GM21515 (cell line): ENCODE measurements around the gene KCNK6.

Experiments
- ATAC-seq: cut with Tn5 transposase; IDR thresholded peaks from one replicate; pipeline ENCODE4 v1.9.1; 2021; ENCODE audit not compliant: unreplicated experiment

The KCNK6 gene

DNA sequence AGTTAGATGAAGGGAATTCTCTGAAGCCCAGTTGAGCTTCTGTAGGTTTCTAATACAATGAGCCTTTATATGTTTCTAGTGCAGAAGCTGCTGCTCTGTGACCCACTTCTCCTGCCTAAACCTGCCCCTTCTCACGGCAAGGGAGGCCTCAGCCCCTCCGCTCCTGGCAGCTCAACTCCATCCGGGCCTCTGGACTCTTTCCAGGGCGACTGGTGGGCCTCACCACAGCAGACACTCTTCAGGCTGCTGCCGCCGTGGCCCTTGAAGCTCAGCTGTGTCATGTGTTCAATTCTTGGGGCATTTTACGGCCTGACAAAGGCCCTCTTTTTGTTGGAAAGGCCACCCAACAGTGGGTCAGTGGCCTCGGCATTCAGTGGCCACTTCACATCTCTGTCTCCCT is 25.6 kb upstream of the KCNK6 start:
- no peak for ATAC-seq

DNA sequence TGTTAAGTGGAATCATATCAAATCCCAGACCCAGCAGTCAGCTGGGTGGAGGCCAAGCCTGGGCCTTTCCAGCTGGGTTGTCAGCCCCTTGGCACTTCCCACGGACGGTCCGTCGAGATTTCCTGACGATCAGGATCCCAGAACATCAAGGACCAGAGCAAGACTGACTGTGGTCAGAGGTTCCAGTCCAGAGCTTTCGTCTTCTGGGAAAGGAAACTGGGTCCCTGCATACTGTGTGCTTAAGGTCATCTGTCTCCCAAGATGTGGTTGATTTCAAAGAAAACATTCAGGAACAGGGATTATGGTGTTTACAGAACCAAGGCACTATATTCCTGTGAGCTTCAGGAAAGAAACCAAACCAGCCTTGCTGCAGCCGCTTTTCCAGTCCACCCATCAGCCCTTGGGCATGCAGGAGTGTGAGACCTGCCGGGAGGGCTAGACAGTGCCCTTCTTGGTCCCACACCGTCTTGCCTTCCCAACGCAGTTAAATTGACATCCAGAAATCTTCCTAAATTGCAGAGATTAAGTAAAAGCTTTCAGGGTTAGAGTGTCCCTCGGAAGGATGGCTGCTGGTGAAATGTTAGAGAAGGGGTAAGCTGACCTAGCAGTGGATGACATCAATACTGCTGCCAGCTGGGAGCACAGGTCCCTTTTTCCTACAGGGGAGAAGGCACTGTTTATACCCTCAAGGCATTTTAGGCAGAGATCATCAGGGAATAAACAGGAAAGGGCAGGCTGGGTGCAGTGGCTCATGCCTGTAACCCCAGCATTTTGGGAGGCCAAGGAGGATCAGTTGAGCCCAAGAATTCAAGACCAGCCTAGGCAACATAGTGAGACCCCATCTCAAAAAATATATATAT is 20.6 kb upstream of the KCNK6 start:
- ATAC-seq = no peak

- no peak for ATAC-seq
Observed at GRCh38 chr19:38303517-38304351, 15.9 kb upstream of the KCNK6 start, which contains the start of gene C19orf33. Gene C19orf33, plus strand, starts transcription at chr19:38304251. Its CDS starts 11 bp downstream, at chr19:38304262.

GRCh38 chr19:38304352-38304865 is 15.2 kb upstream of the KCNK6 start:
- no peak for ATAC-seq

DNA sequence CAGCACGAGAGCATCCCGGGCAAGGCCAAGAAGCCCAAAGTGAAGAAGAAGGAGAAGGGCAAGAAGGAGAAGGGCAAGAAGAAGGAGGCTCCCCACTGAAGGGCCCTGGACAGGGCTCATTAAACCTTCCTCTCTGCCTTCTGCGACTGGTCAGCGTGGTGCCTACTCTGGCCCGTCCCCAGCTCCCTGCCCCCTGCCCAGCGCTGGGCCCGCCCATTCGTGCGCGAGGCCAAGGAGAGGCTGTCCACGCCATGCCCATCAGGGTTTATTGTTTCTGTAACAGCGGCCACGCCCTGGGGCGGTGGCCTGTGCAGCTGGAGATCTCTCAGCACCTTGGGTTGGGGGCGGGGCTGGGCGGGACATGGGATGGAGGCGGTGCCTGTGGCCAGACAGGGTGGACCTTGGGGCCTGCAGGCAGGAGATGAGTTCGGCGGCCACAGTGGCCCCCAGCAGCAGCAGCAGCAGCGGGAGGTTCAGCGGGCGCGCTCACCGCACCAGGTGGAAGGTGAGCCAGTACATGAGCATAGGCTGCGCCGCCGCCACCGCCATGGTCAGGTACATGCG is 14.7 kb upstream of the KCNK6 start:
- no peak for ATAC-seq

GRCh38 chr19:38306236-38306635 is 13.4 kb upstream of the KCNK6 start:
- ATAC-seq = no peak

- no peak for ATAC-seq
Observed at GRCh38 chr19:38307076-38307475, 12.6 kb upstream of the KCNK6 start.

- ATAC-seq = no peak
Observed at GRCh38 chr19:38307597-38307996, 12.0 kb upstream of the KCNK6 start.

DNA sequence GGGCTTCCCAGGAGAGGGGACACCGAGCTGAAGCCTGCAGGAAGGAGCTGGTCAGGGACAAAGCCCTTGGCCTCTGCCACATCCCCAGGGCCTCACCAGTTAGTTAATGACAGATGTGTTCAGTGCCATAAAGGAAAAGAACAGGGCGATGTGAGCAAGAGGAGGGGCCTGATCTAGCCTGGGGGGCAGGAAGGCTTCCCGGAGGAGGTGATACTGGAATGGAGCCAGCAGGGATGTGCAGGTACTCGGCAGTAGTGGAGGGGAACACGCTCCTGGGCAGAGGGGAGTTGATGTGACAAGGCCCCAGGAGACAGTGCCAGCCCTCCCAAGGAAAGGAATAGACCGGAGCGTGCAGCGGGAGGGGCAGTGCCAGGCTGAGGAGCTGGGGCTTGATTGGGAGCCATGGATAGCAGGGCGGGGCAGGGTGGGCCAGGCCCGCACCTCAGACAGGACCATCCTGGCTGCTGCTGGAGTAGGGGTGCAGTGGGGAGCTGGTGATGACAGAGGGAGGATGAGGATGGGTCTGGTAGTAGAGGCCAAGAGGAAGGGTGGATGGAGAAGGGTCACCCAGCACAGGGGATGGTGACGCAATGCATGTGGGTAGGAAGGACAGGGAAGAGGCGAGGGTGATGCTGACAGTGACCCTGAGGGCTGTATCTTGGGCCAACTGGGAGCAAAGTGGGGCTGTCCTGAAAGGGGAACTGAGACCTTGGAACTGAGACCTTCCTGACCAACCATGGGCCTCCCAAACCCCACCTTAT is 11.5 kb upstream of the KCNK6 start:
- no peak for ATAC-seq

DNA sequence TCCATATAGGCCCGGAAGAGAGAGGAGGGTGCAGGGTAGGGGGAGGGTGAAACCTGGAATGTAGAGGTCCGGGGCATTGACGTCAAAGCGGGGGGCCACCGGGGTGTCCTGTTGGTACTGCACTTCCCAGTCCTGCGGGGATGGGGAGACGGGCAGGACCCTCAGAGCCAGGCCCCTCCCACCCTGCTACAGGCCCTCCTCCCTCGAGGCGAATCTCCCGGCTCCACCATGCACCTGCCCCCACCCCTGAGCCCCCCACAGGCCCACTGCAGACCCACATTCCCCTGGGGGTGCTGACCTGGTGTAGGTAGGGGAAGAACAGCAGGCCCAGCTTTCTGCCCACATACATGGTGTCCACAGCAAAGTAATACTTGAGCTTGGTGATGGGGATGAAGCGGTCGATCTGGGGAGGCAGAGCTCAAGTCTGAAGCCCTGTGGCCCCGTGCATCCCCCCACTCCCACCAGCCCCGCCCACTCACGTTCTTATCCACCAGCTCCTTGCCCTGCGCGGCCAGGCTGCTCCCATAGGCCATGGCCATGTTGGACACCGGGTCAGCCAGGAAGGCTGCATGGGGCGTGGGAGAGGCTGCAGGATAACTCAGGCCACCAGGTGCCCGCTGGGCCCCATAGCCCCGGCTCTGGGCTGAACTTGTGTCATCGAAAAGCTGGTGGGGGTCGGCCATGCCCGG is 10.6 kb upstream of the KCNK6 start:
- no peak for ATAC-seq

DNA sequence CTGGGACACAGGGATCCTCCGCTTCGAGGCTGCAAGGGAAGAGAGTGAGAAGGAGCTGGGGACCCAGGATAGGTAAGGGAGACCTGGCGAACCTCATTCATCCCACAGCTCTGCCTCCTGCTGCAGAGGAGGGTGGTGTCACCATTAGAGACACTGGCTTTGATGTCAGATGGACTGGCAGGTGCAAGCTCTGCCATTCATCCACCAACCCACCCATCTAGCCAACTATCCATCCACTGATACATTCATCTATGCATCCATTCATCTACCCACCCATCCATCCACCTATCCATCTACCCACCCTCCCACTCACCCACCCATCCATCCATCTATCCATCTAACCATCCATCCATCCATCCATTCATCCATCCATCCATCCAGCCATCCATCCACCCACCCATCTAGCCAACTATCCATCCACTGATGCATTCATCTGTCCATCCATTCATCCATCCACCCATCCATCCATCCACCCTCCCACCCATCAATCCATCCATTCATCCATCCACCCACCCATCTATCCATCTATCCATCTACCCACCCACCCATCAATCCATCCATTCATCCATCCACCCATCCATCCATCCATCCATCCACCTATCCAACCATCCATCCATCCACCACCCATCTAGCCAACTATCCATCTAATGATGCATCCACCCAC is 9.9 kb upstream of the KCNK6 start:
- ATAC-seq = no peak

GRCh38 chr19:38310279-38310670 is 9.4 kb upstream of the KCNK6 start:
- no peak for ATAC-seq

GRCh38 chr19:38310986-38311385 is 8.7 kb upstream of the KCNK6 start:
- ATAC-seq = no peak

GRCh38 chr19:38315657-38316476 is 3.8 kb upstream of the KCNK6 start, which contains the start of gene YIF1B:
Gene YIF1B, minus strand, starts transcription at chr19:38315947. Its CDS starts 30 bp downstream, at chr19:38315917.
- ATAC-seq = peak; percentile 75

DNA sequence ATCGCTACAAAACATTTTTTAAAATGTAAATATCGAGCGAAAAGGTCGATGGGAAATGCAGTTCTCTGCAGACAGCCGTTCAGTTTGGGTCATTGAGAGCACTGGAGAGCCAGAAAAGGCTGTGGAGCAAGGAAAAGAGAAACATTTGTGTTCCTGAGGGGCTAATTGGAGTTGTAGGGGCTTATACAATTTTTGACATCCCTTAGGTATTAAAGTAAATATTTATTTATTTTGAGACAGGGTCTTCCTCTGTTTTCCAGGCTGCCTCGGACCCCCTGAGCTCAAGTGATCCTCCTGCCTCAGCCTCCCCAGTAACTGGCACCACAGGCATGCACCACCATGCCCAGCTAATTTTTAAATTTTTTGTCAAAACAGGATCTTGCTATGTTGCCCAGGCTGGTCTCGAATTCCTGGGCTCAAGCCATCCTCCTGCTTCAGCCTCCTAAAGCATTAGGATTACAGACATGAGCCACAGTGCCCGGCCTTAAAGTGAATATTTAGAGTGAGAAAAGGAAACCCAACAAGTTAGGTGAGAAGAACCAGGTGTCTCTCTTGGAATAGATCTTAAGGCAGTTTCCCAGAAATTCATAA is 3.1 kb upstream of the KCNK6 start:
- ATAC-seq = no peak

DNA sequence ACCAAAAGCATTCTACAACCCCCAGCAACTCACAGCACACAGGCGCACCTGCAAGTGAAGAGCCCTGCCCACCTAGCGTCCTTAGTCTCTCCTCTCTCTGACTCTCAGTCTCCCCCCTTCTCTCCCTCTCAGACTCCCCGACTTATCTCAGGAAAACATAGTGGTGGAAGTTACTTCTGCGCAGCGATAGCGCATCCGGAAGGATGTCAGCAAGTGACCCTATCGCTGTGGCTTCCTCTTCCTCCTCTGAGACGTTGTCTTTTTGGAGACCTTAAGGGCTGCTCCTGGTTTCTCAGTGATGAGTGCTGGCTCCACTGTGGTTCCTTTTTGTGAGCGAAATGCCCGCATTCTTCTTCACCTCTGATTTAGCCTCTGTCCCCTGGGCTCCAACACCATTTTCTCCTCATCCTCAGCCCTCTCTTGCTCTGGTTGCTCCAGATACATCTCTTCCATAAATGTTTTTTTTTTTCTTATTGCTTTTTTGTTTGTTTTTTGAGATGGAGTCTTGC is 2.5 kb upstream of the KCNK6 start:
- ATAC-seq = no peak

DNA sequence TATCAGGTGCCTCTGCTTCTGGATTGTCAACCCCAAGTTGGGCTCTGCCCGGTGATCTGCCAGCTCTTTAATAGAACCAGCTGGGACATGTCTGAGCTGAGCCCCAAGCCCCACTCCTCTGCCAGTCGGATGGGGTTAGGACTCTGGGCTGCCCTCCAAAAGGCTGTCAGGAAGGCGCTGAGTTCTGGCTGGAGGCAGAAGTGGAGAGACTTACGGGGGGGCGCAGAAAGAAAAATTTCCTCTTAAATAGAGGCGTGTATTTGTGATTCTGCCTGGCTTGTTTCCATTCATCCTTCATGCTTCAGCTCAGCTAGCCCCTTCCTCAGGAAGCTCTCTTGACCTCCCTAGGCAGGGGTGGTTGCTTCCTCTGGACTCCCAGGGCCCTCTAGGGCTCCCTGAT is 985 bp upstream of the KCNK6 start:
- no peak for ATAC-seq

GRCh38 chr19:38320969-38321339 is 1.3 kb downstream of the KCNK6 start:
- no peak for ATAC-seq
